Gastroesophageal sphincter (tissue), 3 donors: ENCODE data around the gene DSCAML1.

Source experiments
- POLR2AphosphoS5 ChIP-seq: sonication (generic); formaldehyde crosslinking; IDR thresholded peaks from one replicate; pipeline ENCODE4 v1.6.1; 2017; ENCODE audit warnings: antibody characterized with exemption
- TF ChIP-seq, protein P1 (sequence below), 4 experiments: fragments of 200-600 bp in 2 of 4; fragments of 450-650 bp in 2 of 4; sonication (generic) in 1 of 4; IDR thresholded peaks; one replicate each; pipeline ENCODE4 v1.5.1; 2017 to 2019; ENCODE audit warnings: antibody characterized with exemption in 4 of 4, mild to moderate bottlenecking in 2 of 4, moderate library complexity in 2 of 4

GRCh38 chr11:117420143-117420485 lies 376.9 kb downstream of the DSCAML1 start:
- TF ChIP-seq, protein P1, sequence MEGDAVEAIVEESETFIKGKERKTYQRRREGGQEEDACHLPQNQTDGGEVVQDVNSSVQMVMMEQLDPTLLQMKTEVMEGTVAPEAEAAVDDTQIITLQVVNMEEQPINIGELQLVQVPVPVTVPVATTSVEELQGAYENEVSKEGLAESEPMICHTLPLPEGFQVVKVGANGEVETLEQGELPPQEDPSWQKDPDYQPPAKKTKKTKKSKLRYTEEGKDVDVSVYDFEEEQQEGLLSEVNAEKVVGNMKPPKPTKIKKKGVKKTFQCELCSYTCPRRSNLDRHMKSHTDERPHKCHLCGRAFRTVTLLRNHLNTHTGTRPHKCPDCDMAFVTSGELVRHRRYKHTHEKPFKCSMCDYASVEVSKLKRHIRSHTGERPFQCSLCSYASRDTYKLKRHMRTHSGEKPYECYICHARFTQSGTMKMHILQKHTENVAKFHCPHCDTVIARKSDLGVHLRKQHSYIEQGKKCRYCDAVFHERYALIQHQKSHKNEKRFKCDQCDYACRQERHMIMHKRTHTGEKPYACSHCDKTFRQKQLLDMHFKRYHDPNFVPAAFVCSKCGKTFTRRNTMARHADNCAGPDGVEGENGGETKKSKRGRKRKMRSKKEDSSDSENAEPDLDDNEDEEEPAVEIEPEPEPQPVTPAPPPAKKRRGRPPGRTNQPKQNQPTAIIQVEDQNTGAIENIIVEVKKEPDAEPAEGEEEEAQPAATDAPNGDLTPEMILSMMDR (IDR thresholded peaks at IDR 0.05), result no peak
- no peak for TF ChIP-seq POLR2AphosphoS5
